HS-5 (cell line): ENCODE data around the gene IP6K3.

ENCODE experiments used
- DNase-seq: peaks from one replicate; pipeline ENCODE4 v3.0.0-alpha.2; 2012; ENCODE audit warnings: low read depth

IP6K3 gene

GRCh38 chr6:33704215-33705066, 42.3 kb downstream of the IP6K3 start:
- DNase-seq: no peak

GRCh38 chr6:33702345-33702977, 44.2 kb downstream of the IP6K3 start:
- DNase-seq: no peak

- no peak for DNase-seq
Measured at GRCh38 chr6:33700391-33701050, 46.2 kb downstream of the IP6K3 start.

GRCh38 chr6:33699739-33700138, 47.0 kb downstream of the IP6K3 start:
- DNase-seq: no peak

GRCh38 chr6:33699131-33699530, 47.6 kb downstream of the IP6K3 start:
- no peak for DNase-seq

GRCh38 chr6:33698494-33698893, 48.2 kb downstream of the IP6K3 start:
- DNase-seq: no peak

GRCh38 chr6:33697845-33698244, 48.9 kb downstream of the IP6K3 start:
- DNase-seq: no peak

GRCh38 chr6:33696548-33697518, 49.9 kb downstream of the IP6K3 start:
- no peak for DNase-seq

GRCh38 chr6:33696076-33696475, 50.6 kb downstream of the IP6K3 start:
- DNase-seq: no peak

GRCh38 chr6:33695451-33695887, 51.2 kb downstream of the IP6K3 start:
- DNase-seq: no peak

- no peak for DNase-seq
Measured at GRCh38 chr6:33694977-33695376, 51.7 kb downstream of the IP6K3 start.

GRCh38 chr6:33694401-33694931, 52.2 kb downstream of the IP6K3 start:
- no peak for DNase-seq

GRCh38 chr6:33693186-33694105, 53.3 kb downstream of the IP6K3 start:
- DNase-seq: no peak

- no peak for DNase-seq
Measured at GRCh38 chr6:33692760-33693158, 53.9 kb downstream of the IP6K3 start.

GRCh38 chr6:33692078-33692759, 54.5 kb downstream of the IP6K3 start:
- no peak for DNase-seq

- no peak for DNase-seq
Measured at GRCh38 chr6:33691456-33692077, 55.1 kb downstream of the IP6K3 start.

- DNase-seq: no peak
Measured at GRCh38 chr6:33690766-33691165, 55.9 kb downstream of the IP6K3 start.

- no peak for DNase-seq
Measured at GRCh38 chr6:33689879-33690278, 56.8 kb downstream of the IP6K3 start.

- no peak for DNase-seq
Measured at GRCh38 chr6:33689148-33689494, 57.6 kb downstream of the IP6K3 start.
